PFSK-1 (cell line): ENCODE measurements around the gene CTDSP1.

Experiments used
- FOXP2 ChIP-seq: optimal IDR thresholded peaks from 2 replicates; pipeline ENCODE3; 2011; ENCODE audit warnings: borderline replicate concordance, control low read depth, inconsistent platforms; ENCODE audit not compliant: insufficient read depth; ENCODE audit errors: extremely low read length, extremely low read depth
- POLR2AphosphoS5 ChIP-seq: IDR thresholded peaks from 2 replicates; pipeline ENCODE4 v1.6.1; 2012; ENCODE audit warnings: low read depth, mild to moderate bottlenecking, control low read depth, low read length, moderate library complexity
- SIN3A ChIP-seq: IDR thresholded peaks from 2 replicates; pipeline ENCODE4 v1.6.1; 2012; ENCODE audit warnings: mild to moderate bottlenecking, low read length, moderate library complexity, borderline replicate concordance; ENCODE audit not compliant: insufficient read depth
- TAF1 ChIP-seq: IDR thresholded peaks from 2 replicates; pipeline ENCODE4 v1.6.1; 2012; ENCODE audit warnings: low read length, control low read depth, borderline replicate concordance; ENCODE audit not compliant: insufficient read depth
- TF ChIP-seq, protein P1 (sequence below), 2 experiments: IDR thresholded peaks; 2 replicates each; pipeline versions ENCODE4 v1.6.1 to v1.8.0; 2011 to 2012; ENCODE audit warnings: low read depth in 2 of 2, low read length in 2 of 2, control low read depth in 1 of 2, inconsistent platforms in 1 of 2, mild to moderate bottlenecking in 1 of 2, moderate library complexity in 1 of 2; ENCODE audit not compliant: insufficient read depth in 1 of 2

CTDSP1 gene

DNA sequence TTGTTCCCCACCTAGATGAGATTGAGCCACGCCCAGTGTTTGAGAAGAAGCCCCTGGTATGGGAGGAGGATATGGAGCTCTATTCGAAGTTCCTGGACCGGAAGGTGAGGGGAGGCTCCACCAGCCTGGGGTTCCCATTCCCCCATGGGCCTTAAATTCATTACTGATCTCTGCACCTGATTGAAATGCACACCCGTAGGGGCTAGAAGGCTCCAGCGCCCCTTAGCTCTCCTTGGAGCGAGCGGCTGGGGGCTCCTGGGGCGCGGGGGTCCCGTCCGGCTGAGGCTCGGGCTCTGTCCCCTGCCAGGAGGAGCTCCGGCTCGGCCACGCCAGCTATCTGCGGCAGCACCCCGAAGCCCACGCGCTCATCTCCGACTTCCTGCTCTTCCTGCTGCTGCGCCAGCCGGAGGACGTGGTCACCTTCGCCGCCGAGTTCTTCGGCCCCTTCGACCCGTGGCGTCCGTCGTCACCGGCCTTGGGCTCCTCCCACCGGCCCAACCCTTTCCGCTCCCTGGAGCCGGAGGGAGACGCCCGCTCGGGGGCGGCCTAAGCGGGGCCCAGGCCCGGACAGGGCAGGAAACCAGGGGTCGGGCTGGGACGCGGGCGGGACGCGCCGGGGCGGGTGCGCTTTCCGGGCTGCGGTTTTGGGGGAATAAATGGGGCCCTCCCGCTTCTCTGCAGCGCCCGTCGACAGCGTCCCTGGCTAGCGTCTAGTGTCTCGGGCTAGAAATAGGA lies 32.1 kb upstream of the CTDSP1 start:
- TF ChIP-seq SIN3A (no peak), POLR2AphosphoS5 (no peak), TAF1 (no peak), FOXP2 (no peak)
- TF ChIP-seq, protein P1, sequence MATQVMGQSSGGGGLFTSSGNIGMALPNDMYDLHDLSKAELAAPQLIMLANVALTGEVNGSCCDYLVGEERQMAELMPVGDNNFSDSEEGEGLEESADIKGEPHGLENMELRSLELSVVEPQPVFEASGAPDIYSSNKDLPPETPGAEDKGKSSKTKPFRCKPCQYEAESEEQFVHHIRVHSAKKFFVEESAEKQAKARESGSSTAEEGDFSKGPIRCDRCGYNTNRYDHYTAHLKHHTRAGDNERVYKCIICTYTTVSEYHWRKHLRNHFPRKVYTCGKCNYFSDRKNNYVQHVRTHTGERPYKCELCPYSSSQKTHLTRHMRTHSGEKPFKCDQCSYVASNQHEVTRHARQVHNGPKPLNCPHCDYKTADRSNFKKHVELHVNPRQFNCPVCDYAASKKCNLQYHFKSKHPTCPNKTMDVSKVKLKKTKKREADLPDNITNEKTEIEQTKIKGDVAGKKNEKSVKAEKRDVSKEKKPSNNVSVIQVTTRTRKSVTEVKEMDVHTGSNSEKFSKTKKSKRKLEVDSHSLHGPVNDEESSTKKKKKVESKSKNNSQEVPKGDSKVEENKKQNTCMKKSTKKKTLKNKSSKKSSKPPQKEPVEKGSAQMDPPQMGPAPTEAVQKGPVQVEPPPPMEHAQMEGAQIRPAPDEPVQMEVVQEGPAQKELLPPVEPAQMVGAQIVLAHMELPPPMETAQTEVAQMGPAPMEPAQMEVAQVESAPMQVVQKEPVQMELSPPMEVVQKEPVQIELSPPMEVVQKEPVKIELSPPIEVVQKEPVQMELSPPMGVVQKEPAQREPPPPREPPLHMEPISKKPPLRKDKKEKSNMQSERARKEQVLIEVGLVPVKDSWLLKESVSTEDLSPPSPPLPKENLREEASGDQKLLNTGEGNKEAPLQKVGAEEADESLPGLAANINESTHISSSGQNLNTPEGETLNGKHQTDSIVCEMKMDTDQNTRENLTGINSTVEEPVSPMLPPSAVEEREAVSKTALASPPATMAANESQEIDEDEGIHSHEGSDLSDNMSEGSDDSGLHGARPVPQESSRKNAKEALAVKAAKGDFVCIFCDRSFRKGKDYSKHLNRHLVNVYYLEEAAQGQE (IDR thresholded peaks at IDR 0.05; ENCODE audit: insufficient read depth in 1 of 2, low read depth in 2 of 2, low read length in 2 of 2): no peak

DNA sequence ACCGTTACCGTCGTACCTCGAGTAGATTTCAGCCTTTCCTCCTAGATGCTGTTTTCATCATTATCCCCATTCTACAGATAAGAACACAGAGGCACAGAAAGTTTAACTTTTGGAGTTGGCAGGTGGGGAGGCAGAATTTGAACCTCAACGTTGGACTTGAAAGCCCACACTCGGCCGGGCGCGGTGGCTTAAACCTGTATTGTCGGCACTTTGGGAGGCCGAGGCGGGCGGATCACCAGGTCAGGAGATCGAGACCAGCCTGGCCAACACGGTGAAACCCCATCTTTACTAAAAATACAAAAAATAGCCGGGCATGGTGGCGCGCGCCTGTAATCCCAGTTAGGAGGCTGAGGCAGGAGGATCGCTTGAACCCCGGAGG lies 31.5 kb upstream of the CTDSP1 start:
- TF ChIP-seq FOXP2: no peak
- TF ChIP-seq SIN3A: no peak
- TF ChIP-seq TAF1: no peak
- TF ChIP-seq POLR2AphosphoS5: no peak
- TF ChIP-seq, protein P1 (IDR thresholded peaks at IDR 0.05; ENCODE audit: insufficient read depth in 1 of 2, low read depth in 2 of 2, low read length in 2 of 2): no peak

DNA sequence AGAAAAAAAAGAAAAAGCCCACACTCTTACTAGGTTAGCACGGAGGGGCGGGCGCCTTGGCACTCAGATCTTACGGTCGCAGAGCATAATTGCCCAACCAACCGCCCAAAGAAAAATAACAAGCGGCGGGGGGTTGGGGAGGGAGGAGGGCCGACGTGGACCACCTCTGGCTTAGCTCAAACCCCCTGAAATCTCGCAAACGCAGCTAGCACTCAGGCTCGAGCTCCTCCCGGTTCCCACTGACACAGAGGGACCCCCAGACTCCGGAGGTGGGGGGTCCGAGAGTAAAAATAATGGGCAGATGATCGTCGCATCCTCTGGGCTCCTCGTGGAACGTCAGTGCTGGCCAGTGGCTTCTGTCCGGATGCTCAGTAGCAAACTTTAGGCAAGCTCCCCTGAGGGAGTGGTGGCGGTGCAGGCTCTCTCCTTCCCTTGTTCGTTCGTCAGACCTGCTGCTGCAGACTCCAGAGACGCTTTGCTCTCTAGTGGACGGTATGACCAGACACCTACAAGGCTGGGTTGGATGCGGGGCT lies 31.0 kb upstream of the CTDSP1 start:
- TF ChIP-seq FOXP2: no peak
- TF ChIP-seq SIN3A: no peak
- TF ChIP-seq POLR2AphosphoS5: no peak
- TF ChIP-seq, protein P1 (IDR thresholded peaks at IDR 0.05; ENCODE audit: insufficient read depth in 1 of 2, low read depth in 2 of 2, low read length in 2 of 2): no peak
- no peak for TF ChIP-seq TAF1

DNA sequence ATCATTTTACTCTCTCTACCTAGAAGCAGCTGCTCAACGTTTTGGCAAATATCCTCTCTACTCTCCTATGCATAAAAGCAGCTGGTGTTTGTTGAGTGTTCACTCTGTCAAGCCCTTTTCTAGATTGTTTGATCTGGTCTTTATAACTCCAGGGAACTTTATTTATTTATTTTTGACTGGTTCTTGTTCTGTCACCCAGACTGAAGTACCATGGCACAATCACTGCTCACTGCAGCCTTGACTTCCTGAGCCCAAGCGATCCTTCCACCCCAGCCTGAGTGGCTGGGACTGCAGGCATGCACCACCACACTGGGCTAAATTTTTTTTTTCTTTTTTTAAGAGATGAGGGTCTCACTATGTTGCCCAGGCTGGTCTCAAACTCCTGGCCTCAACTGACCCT lies 30.3 kb upstream of the CTDSP1 start:
- no peak for TF ChIP-seq TAF1
- TF ChIP-seq, protein P1 (IDR thresholded peaks at IDR 0.05; ENCODE audit: insufficient read depth in 1 of 2, low read depth in 2 of 2, low read length in 2 of 2): no peak
- no peak for TF ChIP-seq POLR2AphosphoS5
- no peak for TF ChIP-seq SIN3A
- no peak for TF ChIP-seq FOXP2
